ENCODE data around the gene SLC17A9. TPM values are rescaled to one million over a fixed set of nuclear protein-coding genes. Genes with fewer than 3 reads are reported as not detected.

SLC17A9 gene
- total and polyA plus RNA-seq, 10 of the 15 experiments (the other 5 are each of a cell fraction or from before 2014, with no cell fraction given) = 0.72 to 74.1 (median 29.4) TPM

- Histone ChIP-seq H3K9me3 (replicated peaks; ENCODE audit: control insufficient read depth, insufficient read depth, low read length) (no peaks in the 10 kb centered on the region; the same call in 2 of the 3 replicates), H3K4me3 (no peak within 1 kb of the TSS), H3K36me3 (ENCODE audit: control insufficient read depth in 2 of 2, insufficient read depth in 2 of 2, low read length in 1 of 2) (no peaks in the 10 kb centered on the region), H2AFZ (ENCODE audit: control insufficient read depth, low read depth, low read length) (no peak within 1 kb of the TSS), H4K20me1 (ENCODE audit: control insufficient read depth, insufficient read depth) (no peaks in the 10 kb centered on the region), H3K4me2 (ENCODE audit: control insufficient read depth, insufficient read depth) (no peak within 1 kb of the TSS), H3K27me3 (replicated peaks in 1 of 2; ENCODE audit: control insufficient read depth in 2 of 2, insufficient read depth in 2 of 2, low read length in 1 of 2) (peaks cover 15 to 17% of the 10 kb centered on the region in 2 experiments), H3K4me1 (ENCODE audit: control insufficient read depth, insufficient read depth, low read length) (peaks cover 13% of the 10 kb centered on the region), H3K79me2 (ENCODE audit: control insufficient read depth, insufficient read depth, low read length) (peaks cover 18% of the 10 kb centered on the region), H3K9ac (ENCODE audit: control insufficient read depth, insufficient read depth, low read length) (no peak within 1 kb of the TSS), H3K27ac (ENCODE audit: control insufficient read depth, insufficient read depth) (no peak within 1 kb of the TSS)
- intact Hi-C loops (cut with micrococcal nuclease; ENCODE audit: unreplicated experiment) = no loop called here
- in situ Hi-C loops (cut with MboI) = no loop called here
- no peak for DNase-seq (ENCODE audit: low read depth, low spot score)
- ChIA-PET CTCF (no interaction called here), SMC1A (ENCODE audit: uncharacterized antibody, unreplicated experiment) (no interaction called here), POLR2A (interaction anchor here (3.1 kb wide), 1 partner anchor 29 kb away, joined by 36 read pairs; no protein-coding TSS in a partner anchor), RAD21 (ENCODE audit: unreplicated experiment) (no interaction called here)
- ATAC-seq = no peak
- BruUV-seq (replicated peaks) = no TSS peak
- WGBS (ENCODE audit: insufficient coverage, insufficient replicate concordance, low lambda C conversion rate, missing lambda C conversion rate) = 4% methylated on average over 41 of the region's 110 CpGs
- no peak for FAIRE-seq
- TF ChIP-seq SUZ12 (IDR thresholded peaks at IDR 0.05; ENCODE audit: unreplicated experiment) (peak; percentile 82), MTA2 (IDR thresholded peaks at IDR 0.05; ENCODE audit: low read depth) (no peak), JUND (IDR thresholded peaks at IDR 0.05; ENCODE audit: low read depth, low read length) (no peak), EGR1 (IDR thresholded peaks at IDR 0.05; ENCODE audit: borderline replicate concordance in 1 of 2, low read depth in 2 of 2, low read length in 2 of 2) (peak in 1 of 2 experiments; percentile 33; a peak in 1 of 3 replicates), LARP7 (IDR thresholded peaks at IDR 0.05) (no peak), GATAD2B (conservative IDR thresholded peaks at IDR 0.05; ENCODE audit: low read depth) (0 out of 2 replicates have a peak, but pooled peaks have one; percentile 8)
Measured at GRCh38 chr20:63006540-63007359, 54.2 kb downstream of the SLC17A9 start, which contains the start of gene BHLHE23. Gene BHLHE23 (minus strand): TSS chr20:63006964. CDS start chr20:63006774, 190 bp downstream.

GRCh38 chr20:63007360-63007645 lies 54.8 kb downstream of the SLC17A9 start:
- FAIRE-seq (no peak), ATAC-seq (no peak), DNase-seq (ENCODE audit: low read depth, low spot score) (no peak)
- Histone ChIP-seq H4K20me1 (ENCODE audit: control insufficient read depth, insufficient read depth) (no peaks in the 10 kb centered on the region), H3K27me3 (replicated peaks in 1 of 2; ENCODE audit: control insufficient read depth in 2 of 2, insufficient read depth in 2 of 2, low read length in 1 of 2) (peaks cover 15 to 17% of the 10 kb centered on the region in 2 experiments), H3K4me3 (no peak overlapping the region), H2AFZ (ENCODE audit: control insufficient read depth, low read depth, low read length) (no peak overlapping the region), H3K27ac (ENCODE audit: control insufficient read depth, insufficient read depth) (no peak overlapping the region), H3K36me3 (ENCODE audit: control insufficient read depth in 2 of 2, insufficient read depth in 2 of 2, low read length in 1 of 2) (no peaks in the 10 kb centered on the region), H3K9ac (ENCODE audit: control insufficient read depth, insufficient read depth, low read length) (no peak overlapping the region), H3K9me3 (replicated peaks; ENCODE audit: control insufficient read depth, insufficient read depth, low read length) (no peaks in the 10 kb centered on the region; the same call in 2 of the 3 replicates), H3K4me2 (ENCODE audit: control insufficient read depth, insufficient read depth) (no peak overlapping the region), H3K79me2 (ENCODE audit: control insufficient read depth, insufficient read depth, low read length) (peaks cover 19% of the 10 kb centered on the region), H3K4me1 (ENCODE audit: control insufficient read depth, insufficient read depth, low read length) (peaks cover 18% of the 10 kb centered on the region)
- in situ Hi-C loops (cut with MboI) = no loop called here
- ChIA-PET POLR2A (interaction anchor here (3.1 kb wide), 1 partner anchor 29 kb away, joined by 36 read pairs; no protein-coding TSS in a partner anchor), CTCF (no interaction called here), RAD21 (ENCODE audit: unreplicated experiment) (no interaction called here), SMC1A (ENCODE audit: uncharacterized antibody, unreplicated experiment) (no interaction called here)
- TF ChIP-seq SIN3A (IDR thresholded peaks at IDR 0.05; ENCODE audit: low read depth, low read length) (no peak), NR2F1 (conservative IDR thresholded peaks at IDR 0.05) (no peak), ZNF384 (IDR thresholded peaks at IDR 0.05; ENCODE audit: borderline replicate concordance, low read depth, low read length) (no peak), BACH1 (IDR thresholded peaks at IDR 0.05; ENCODE audit: borderline replicate concordance) (no peak), EZH2 (IDR thresholded peaks at IDR 0.05; ENCODE audit: borderline replicate concordance, control insufficient read depth, low read depth, low read length) (0 out of 2 replicates have a peak, but pooled peaks have one; percentile 15)
- WGBS (ENCODE audit: insufficient coverage, insufficient replicate concordance, low lambda C conversion rate, missing lambda C conversion rate) = 15% methylated on average over 20 of the region's 24 CpGs
- intact Hi-C loops (cut with micrococcal nuclease; ENCODE audit: unreplicated experiment) = no loop called here
- BruUV-seq (replicated peaks) = no TSS peak
